ENCODE data around the gene WNK1. TPM values are rescaled to one million over a fixed set of nuclear protein-coding genes. Genes with fewer than 3 reads are reported as not detected.

WNK1 gene
- total and polyA plus RNA-seq, 2 of the 8 experiments (the other 6 are each of a cell fraction or from before 2014, with no cell fraction given) = 88.2 to 157 TPM

GRCh38 chr12:793711-794110 lies 41.3 kb downstream of the WNK1 start:
- TF ChIP-seq CEBPB (IDR thresholded peaks at IDR 0.05; ENCODE audit: low read depth, low read length) = no peak
- no peak for TF ChIP-seq TBP (IDR thresholded peaks at IDR 0.05; ENCODE audit: low read depth, low read length)
- no peak for TF ChIP-seq BRCA1 (IDR thresholded peaks at IDR 0.05; ENCODE audit: low read depth, low read length)
- no peak for TF ChIP-seq POU5F1 (IDR thresholded peaks at IDR 0.05; ENCODE audit: low read depth, low read length)
- TF ChIP-seq POLR2A (IDR thresholded peaks at IDR 0.05; ENCODE audit: control extremely low read depth in 1 of 2, low read depth in 2 of 2, low read length in 2 of 2) = no peak
- TF ChIP-seq SIN3A (conservative IDR thresholded peaks at IDR 0.05 in 1 of 2, IDR thresholded peaks at IDR 0.05 in 1 of 2; ENCODE audit: low read depth in 1 of 2, low read length in 2 of 2) = no peak
- no peak for TF ChIP-seq SRF (IDR thresholded peaks at IDR 0.05; ENCODE audit: low read depth, low read length)
- no peak for TF ChIP-seq KDM4A (IDR thresholded peaks at IDR 0.05; ENCODE audit: low read depth, low read length, severe bottlenecking)
- H3K18ac ChIP-seq (ENCODE audit: extremely low read depth, low read length) = no peak overlapping the region
- no peak overlapping the region for H3K4me3 ChIP-seq (ENCODE audit: extremely low read depth in 1 of 4, insufficient read depth in 2 of 4, low read depth in 3 of 4, low read length in 4 of 4)
- peaks cover 0 to 6% of the 10 kb centered on the region in 2 experiments for H4K20me1 ChIP-seq (replicated peaks in 1 of 2; ENCODE audit: control insufficient read depth in 1 of 2, insufficient read depth in 2 of 2, low read length in 2 of 2)
- no peaks in the 10 kb centered on the region; the same call in 1 of the 2 replicates for H3K23me2 ChIP-seq (ENCODE audit: low read depth, low read length)
- CTCF ChIA-PET (ENCODE audit: partially characterized antibody) = no interaction called here
- POLR2A ChIA-PET (ENCODE audit: partially characterized antibody) = no interaction called here
- no peak overlapping the region for H2BK120ac ChIP-seq (replicated peaks; ENCODE audit: low read depth, low read length)
- H3K36me3 ChIP-seq (ENCODE audit: control insufficient read depth in 2 of 4, insufficient read depth in 4 of 4, low read length in 3 of 4) = no peaks in the 10 kb centered on the region
- no peak overlapping the region for H3K56ac ChIP-seq (replicated peaks; ENCODE audit: insufficient read length, low read depth, low read length)
- H2AFZ ChIP-seq (ENCODE audit: low read length) = no peak overlapping the region
- no peak overlapping the region for H4K5ac ChIP-seq (ENCODE audit: insufficient read length, low read depth, low read length)
- no peak overlapping the region for H3K4ac ChIP-seq (replicated peaks; ENCODE audit: insufficient read length, low read depth, low read length)
- no peak overlapping the region for H3K4me2 ChIP-seq (ENCODE audit: insufficient read depth in 1 of 2, low read depth in 2 of 2, low read length in 2 of 2)
- H3K79me2 ChIP-seq (ENCODE audit: control insufficient read depth in 1 of 2, insufficient read depth in 2 of 2, low read length in 2 of 2) = peaks cover 12 to 97% of the 10 kb centered on the region in 2 experiments
- no peak overlapping the region for H3K27ac ChIP-seq (ENCODE audit: low read depth, low read length)
- H3K79me1 ChIP-seq (ENCODE audit: low read depth, low read length) = peaks cover 5% of the 10 kb centered on the region
- FAIRE-seq (no peak), DNase-seq (ENCODE audit: low read depth in 1 of 2, low spot score in 2 of 2) (no peak)
- H3K9me3 ChIP-seq (ENCODE audit: insufficient read depth in 2 of 2, low read depth in 1 of 2, low read length in 1 of 2) = no peaks in the 10 kb centered on the region
- no peak overlapping the region for H3K14ac ChIP-seq (ENCODE audit: insufficient read length)
- H4K91ac ChIP-seq (replicated peaks; ENCODE audit: insufficient read length, low read length) = no peak overlapping the region
- H3K4me1 ChIP-seq (replicated peaks in 1 of 4; ENCODE audit: control insufficient read depth in 3 of 4, insufficient read depth in 4 of 4, low read length in 3 of 4) = peaks cover 0 to 3% (median 0%) of the 10 kb centered on the region in 4 experiments; a peak in 2 of 7 replicates
- H3K9ac ChIP-seq (replicated peaks in 1 of 4; ENCODE audit: extremely low read depth in 1 of 4, low read depth in 3 of 4, low read length in 3 of 4) = no peak overlapping the region
- H2BK15ac ChIP-seq (ENCODE audit: low read length) = no peak overlapping the region
- H2BK12ac ChIP-seq (ENCODE audit: low read depth, low read length) = no peak overlapping the region
- no peak overlapping the region for H3K23ac ChIP-seq (ENCODE audit: insufficient read length)
- no peaks in the 10 kb centered on the region for H3K27me3 ChIP-seq (replicated peaks in 1 of 4; ENCODE audit: control insufficient read depth in 3 of 4, extremely low read depth in 1 of 4, insufficient read depth in 3 of 4, low read length in 3 of 4)
- no peak overlapping the region for H2AK5ac ChIP-seq (ENCODE audit: low read depth, low read length)
- H2BK5ac ChIP-seq (ENCODE audit: low read depth, low read length) = no peak overlapping the region
- no peak overlapping the region for H4K8ac ChIP-seq (ENCODE audit: extremely low read depth, insufficient read depth, low read length)
- H2BK20ac ChIP-seq (ENCODE audit: low read length) = no peak overlapping the region

Data from H1 (cell line).